Left cardiac atrium (tissue), 4 donors: ENCODE measurements around the gene SMC1B. TPM values are rescaled to one million over a fixed set of nuclear protein-coding genes. Genes with fewer than 3 reads are reported as not detected.
A peak's percentile ranks its signal among the peaks of the same experiment; 100 is the strongest.
"Not testable (repeated sequence)": the region's sequence is repeated elsewhere in the genome, so short reads cannot be mapped to it uniquely, and the experiment has no call there.

Experiments used
- ATAC-seq, 2 donors: fragments of 200-7000 bp; cut with Tn5 transposase; one replicate each; pipeline ENCODE4 v1.9.1; 2020; ENCODE audit warnings: mild to moderate bottlenecking in 2 of 2, moderate library complexity in 2 of 2
- DNase-seq: peaks from one replicate; pipeline ENCODE4 v3.0.0-alpha.2; 2020
- intact Hi-C, 2 donors: fragments of 100-400 bp; cut with DNase I; formaldehyde crosslinking; loops; one replicate each; pipeline versions ENCODE4 v1.14.1 to v1.15.1; 2022 to 2023
- total RNA-seq, 2 donors: library from RNA; stranded (reverse); fragmentation: NEBNext Ultra II Directional; extraction: Animal tissue kit (Norgen Biotek cat#: 25700); gene quantifications; one replicate each; pipeline ENCODE4 v1.2.1, GENCODE V29; 2021
- donor health status: DM: no; HTN: yes; CAD: no.
- donor health status: DM: no; HTN: yes; CAD: no; lungs with severe emphysema.
- donor health status: DM: yes; HTN: yes; CAD: no.
- donor health status: Dilated cardiomyopathy.

The SMC1B gene
- total RNA-seq, 2 donors from 2014 or later, result not detected

GRCh38 chr22:45366713-45367112 is 46.7 kb downstream of the SMC1B start:
- DNase-seq, result no peak
- intact Hi-C loops, result no loop called here
- ATAC-seq, result no peak

GRCh38 chr22:45359627-45360026 is 53.8 kb downstream of the SMC1B start:
- DNase-seq (no peak), ATAC-seq (no peak)
- intact Hi-C loops, result no loop called here

- peak in 1 of 2 donors; percentile 38 for ATAC-seq
- intact Hi-C loops, result no loop called here
- no peak for DNase-seq
Measured at GRCh38 chr22:45358127-45358526, 55.3 kb downstream of the SMC1B start.

- DNase-seq, result no peak
- no peak for ATAC-seq
- intact Hi-C loops, result no loop called here
Measured at GRCh38 chr22:45357490-45357889, 55.9 kb downstream of the SMC1B start.

- no peak for ATAC-seq
- no peak for DNase-seq
- intact Hi-C loops, result no loop called here
Measured at GRCh38 chr22:45353786-45354185, 59.6 kb downstream of the SMC1B start.

- intact Hi-C loops, ATAC-seq, DNase-seq: not testable (repeated sequence)
Measured at GRCh38 chr22:45352757-45353156, 60.6 kb downstream of the SMC1B start.

GRCh38 chr22:45351956-45352355 is 61.4 kb downstream of the SMC1B start:
- intact Hi-C loops, result no loop called here
- DNase-seq (no peak), ATAC-seq (no peak)

- DNase-seq, result no peak
- ATAC-seq, result no peak
- intact Hi-C loops, result loop anchor here in 1 of 2 donors (10.0 kb wide), 1 partner anchor 65 kb away; the partner anchor contains the start of genes RIBC2 and SMC1B
Measured at GRCh38 chr22:45349916-45350315, 63.5 kb downstream of the SMC1B start.

GRCh38 chr22:45344334-45344733 is 69.1 kb downstream of the SMC1B start:
- intact Hi-C loops, result loop anchor here in 1 of 2 donors (10.0 kb wide), 1 partner anchor 70 kb away; the partner anchor contains the start of genes RIBC2 and SMC1B
- ATAC-seq, result peak; percentile 58 to 64
- no peak for DNase-seq

- DNase-seq (no peak), ATAC-seq (no peak)
- intact Hi-C loops, result loop anchor here in 1 of 2 donors (10.0 kb wide), 1 partner anchor 72 kb away; the partner anchor contains the start of genes RIBC2 and SMC1B
Measured at GRCh38 chr22:45343143-45343542, 70.3 kb downstream of the SMC1B start.

- intact Hi-C loops, result loop anchor here in 1 of 2 donors (10.0 kb wide), 1 partner anchor 73 kb away; the partner anchor contains the start of genes RIBC2 and SMC1B
- DNase-seq, result no peak
- ATAC-seq, result peak; percentile 35 to 53
Measured at GRCh38 chr22:45341498-45341897, 71.9 kb downstream of the SMC1B start.

GRCh38 chr22:45340323-45340722 is 73.1 kb downstream of the SMC1B start:
- intact Hi-C loops, result loop anchor here in 1 of 2 donors (10.0 kb wide), 1 partner anchor 74 kb away; the partner anchor contains the start of genes RIBC2 and SMC1B
- DNase-seq, result no peak
- no peak for ATAC-seq

- ATAC-seq (no peak), DNase-seq (no peak)
- intact Hi-C loops, result no loop called here
Measured at GRCh38 chr22:45338795-45339194, 74.6 kb downstream of the SMC1B start.

GRCh38 chr22:45337536-45337935 is 75.9 kb downstream of the SMC1B start:
- no peak for DNase-seq
- ATAC-seq, result no peak
- intact Hi-C loops, result no loop called here

- DNase-seq, result peak; percentile 88
- peak; percentile 52 to 62 for ATAC-seq
- intact Hi-C loops, result no loop called here
Measured at GRCh38 chr22:45336971-45337431, 76.4 kb downstream of the SMC1B start.

- no peak for ATAC-seq
- intact Hi-C loops, result no loop called here
- no peak for DNase-seq
Measured at GRCh38 chr22:45335854-45336522, 77.4 kb downstream of the SMC1B start.

GRCh38 chr22:45335021-45335818 is 78.2 kb downstream of the SMC1B start:
- intact Hi-C loops, result no loop called here
- DNase-seq (peak; percentile 77), ATAC-seq (peak; percentile 85 to 87)

- intact Hi-C loops, result no loop called here
- no peak for DNase-seq
- ATAC-seq, result peak in 1 of 2 donors; percentile 4
Measured at GRCh38 chr22:45334528-45334927, 78.9 kb downstream of the SMC1B start.

- peak; percentile 8 to 19 for ATAC-seq
Measured at GRCh38 chr22:45334068-45334467, 79.3 kb downstream of the SMC1B start.

GRCh38 chr22:45332001-45332400 is 81.4 kb downstream of the SMC1B start:
- intact Hi-C loops, result no loop called here
- ATAC-seq (no peak), DNase-seq (no peak)

More at GRCh38 chr22:45334068-45334467, 79.3 kb downstream of the SMC1B start:
- DNase-seq, result no peak
- intact Hi-C loops, result no loop called here
